H1 (cell line): ENCODE measurements around the gene DOCK1. TPM values are rescaled to one million over a fixed set of nuclear protein-coding genes. Genes with fewer than 3 reads are reported as not detected.

Source experiments
- CTCF ChIA-PET: fragments of 300-600 bp; sonication (Branson Sonifier 250); formaldehyde crosslinking; loops from one replicate; lab custom pipeline; 2021; ENCODE audit not compliant: partially characterized antibody; lab: Charles Lee
- POLR2A ChIA-PET: fragments of 300-600 bp; sonication (Branson Sonifier 250); formaldehyde crosslinking; loops from one replicate; lab custom pipeline; 2021; ENCODE audit warnings: inconsistent platforms; ENCODE audit not compliant: partially characterized antibody; lab: Charles Lee
- DNase-seq, 2 experiments: peaks; one replicate each; pipeline versions ENCODE4 v3.0.0 to v3.0.0-alpha.2; 2010 to 2022; ENCODE audit warnings: low spot score in 2 of 2, low read depth in 1 of 2, mixed read lengths in 1 of 2
- FAIRE-seq: peaks from 2 replicates; lab custom pipeline; 2011; peaks lifted over from hg19 to GRCh38; lab: Jason Lieb, UNC
- H2AFZ ChIP-seq: 2 replicates; pipeline ENCODE4 v1.8.1; 2012; ENCODE audit warnings: low read length, inconsistent platforms
- H2AK5ac ChIP-seq: 2 replicates; pipeline ENCODE4 v1.6.1; 2013; ENCODE audit warnings: low read depth, low read length
- H2BK120ac ChIP-seq: replicated peaks from 2 replicates; pipeline ENCODE3; 2013; ENCODE audit warnings: low read depth, low read length, inconsistent platforms
- H2BK12ac ChIP-seq: 2 replicates; pipeline ENCODE4 v1.6.1; 2013; ENCODE audit warnings: low read depth, low read length
- H2BK15ac ChIP-seq: 2 replicates; pipeline ENCODE4 v1.6.1; 2013; ENCODE audit warnings: low read length
- H2BK20ac ChIP-seq: 2 replicates; pipeline ENCODE4 v1.6.1; 2013; ENCODE audit warnings: low read length
- H2BK5ac ChIP-seq: 2 replicates; pipeline ENCODE4 v1.6.1; 2013; ENCODE audit warnings: low read depth, low read length
- H3K14ac ChIP-seq: 2 replicates; pipeline ENCODE4 v1.6.1; 2013; ENCODE audit warnings: inconsistent platforms; ENCODE audit not compliant: insufficient read length
- H3K18ac ChIP-seq: 2 replicates; pipeline ENCODE4 v1.6.1; 2013; ENCODE audit warnings: low read length; ENCODE audit errors: extremely low read depth
- H3K23ac ChIP-seq: 2 replicates; pipeline ENCODE4 v1.6.1; 2013; ENCODE audit warnings: inconsistent platforms; ENCODE audit not compliant: insufficient read length
- H3K23me2 ChIP-seq: 2 replicates; pipeline ENCODE4 v1.6.1; 2013; ENCODE audit warnings: low read depth, low read length
- H3K27ac ChIP-seq: 2 replicates; pipeline ENCODE4 v1.6.1; 2011; ENCODE audit warnings: low read depth, low read length, inconsistent platforms
- H3K27me3 ChIP-seq, 4 experiments: replicated peaks in 1 of 4; 1 replicate in 1 of 4; 2 replicates in 3 of 4; pipeline versions ENCODE4 v1.6.1 to v1.8.1; 2011 to 2013; ENCODE audit warnings: low read length in 3 of 4, mild to moderate bottlenecking in 3 of 4, inconsistent platforms in 2 of 4, mixed read lengths in 2 of 4, moderate library complexity in 1 of 4; ENCODE audit not compliant: control insufficient read depth in 3 of 4, insufficient read depth in 3 of 4; ENCODE audit errors: extremely low read depth in 1 of 4
- H3K36me3 ChIP-seq, 4 experiments: 2 replicates each; pipeline versions ENCODE4 v1.6.1 to v1.8.1; 2011 to 2013; ENCODE audit warnings: mild to moderate bottlenecking in 4 of 4, low read length in 3 of 4, moderate library complexity in 2 of 4, control low read depth in 1 of 4, inconsistent platforms in 1 of 4; ENCODE audit not compliant: insufficient read depth in 4 of 4, control insufficient read depth in 2 of 4
- H3K4ac ChIP-seq: replicated peaks from 2 replicates; pipeline ENCODE3; 2013; ENCODE audit warnings: low read length, low read depth, mixed read lengths, inconsistent platforms; ENCODE audit not compliant: insufficient read length
- H3K4me1 ChIP-seq, 4 experiments: replicated peaks in 1 of 4; 1 replicate in 1 of 4; 2 replicates in 3 of 4; pipeline versions ENCODE4 v1.6.1 to v1.8.1; 2011 to 2013; ENCODE audit warnings: low read length in 3 of 4, inconsistent platforms in 2 of 4, mixed read lengths in 1 of 4; ENCODE audit not compliant: insufficient read depth in 4 of 4, control insufficient read depth in 3 of 4
- H3K4me2 ChIP-seq, 2 experiments: 2 replicates each; pipeline versions ENCODE4 v1.6.1 to v1.8.1; 2011 to 2013; ENCODE audit warnings: low read depth in 2 of 2, low read length in 2 of 2, control low read depth in 1 of 2, inconsistent platforms in 1 of 2, mild to moderate bottlenecking in 1 of 2; ENCODE audit not compliant: insufficient read depth in 1 of 2
- H3K4me3 ChIP-seq, 4 experiments: fragments of 200-600, 300-600 bp in 1 of 4; sonication (generic), shearing (Covaris generic), sonication (Bioruptor Twin) in 1 of 4; 2 replicates each; pipeline versions ENCODE4 v1.5.1 to v1.8.1; 2011 to 2016; ENCODE audit warnings: low read length in 4 of 4, low read depth in 3 of 4, control low read depth in 2 of 4, inconsistent platforms in 2 of 4, mild to moderate bottlenecking in 2 of 4, mixed read lengths in 1 of 4, moderate library complexity in 1 of 4; ENCODE audit not compliant: insufficient read depth in 2 of 4; ENCODE audit errors: extremely low read depth in 1 of 4
- H3K56ac ChIP-seq: replicated peaks from 2 replicates; pipeline ENCODE3; 2013; ENCODE audit warnings: low read depth, mild to moderate bottlenecking, mixed read lengths, low read length, inconsistent platforms; ENCODE audit not compliant: insufficient read length
- H3K79me1 ChIP-seq: 2 replicates; pipeline ENCODE4 v1.6.1; 2013; ENCODE audit warnings: low read depth, low read length, control low read depth
- H3K79me2 ChIP-seq, 2 experiments: 2 replicates each; pipeline versions ENCODE4 v1.6.1 to v1.8.1; 2012 to 2013; ENCODE audit warnings: low read length in 2 of 2, mild to moderate bottlenecking in 2 of 2, inconsistent platforms in 1 of 2; ENCODE audit not compliant: insufficient read depth in 2 of 2, control insufficient read depth in 1 of 2
- H3K9ac ChIP-seq, 4 experiments: replicated peaks in 1 of 4; 1 replicate in 1 of 4; 2 replicates in 3 of 4; pipeline versions ENCODE4 v1.6.1 to v1.8.1; 2011 to 2013; ENCODE audit warnings: low read depth in 3 of 4, low read length in 3 of 4, control low read depth in 2 of 4, mild to moderate bottlenecking in 2 of 4, moderate library complexity in 2 of 4, inconsistent platforms in 1 of 4; ENCODE audit errors: extremely low read depth in 1 of 4
- H3K9me3 ChIP-seq, 2 experiments: 2 replicates each; pipeline versions ENCODE4 v1.6.1 to v1.8.1; 2012 to 2013; ENCODE audit warnings: mild to moderate bottlenecking in 2 of 2, moderate library complexity in 2 of 2, control low read depth in 1 of 2, inconsistent platforms in 1 of 2, low read depth in 1 of 2, low read length in 1 of 2, mixed read lengths in 1 of 2; ENCODE audit not compliant: insufficient read depth in 2 of 2
- H4K20me1 ChIP-seq, 2 experiments: replicated peaks in 1 of 2; 2 replicates each; pipeline versions ENCODE3 to v1.8.1; 2011 to 2013; ENCODE audit warnings: inconsistent platforms in 2 of 2, low read length in 2 of 2, mild to moderate bottlenecking in 1 of 2; ENCODE audit not compliant: insufficient read depth in 2 of 2, control insufficient read depth in 1 of 2
- H4K5ac ChIP-seq: 2 replicates; pipeline ENCODE4 v1.6.1; 2013; ENCODE audit warnings: low read length, low read depth, mixed read lengths, inconsistent platforms; ENCODE audit not compliant: insufficient read length
- H4K8ac ChIP-seq: 2 replicates; pipeline ENCODE4 v1.8.0; 2013; ENCODE audit warnings: mild to moderate bottlenecking, moderate library complexity, low read length, inconsistent platforms; ENCODE audit not compliant: insufficient read depth; ENCODE audit errors: extremely low read depth
- H4K91ac ChIP-seq: replicated peaks from 2 replicates; pipeline ENCODE3; 2013; ENCODE audit warnings: low read length, mixed read lengths, inconsistent platforms; ENCODE audit not compliant: insufficient read length
- BRCA1 ChIP-seq: IDR thresholded peaks from 2 replicates; pipeline ENCODE4 v1.6.1; 2012; ENCODE audit warnings: low read depth, low read length, improper control_type of control experiment
- CBX5 ChIP-seq: fragments of 300-800, 300-1000 bp; sonication (generic); IDR thresholded peaks from 2 replicates; pipeline ENCODE4 v1.7.1; 2016; ENCODE audit warnings: antibody characterized with exemption, low read length, low read depth
- CHD2 ChIP-seq: IDR thresholded peaks from 2 replicates; pipeline ENCODE4 v1.6.1; 2012; ENCODE audit warnings: low read length, improper control_type of control experiment
- E2F6 ChIP-seq: IDR thresholded peaks from 2 replicates; pipeline ENCODE4 v1.6.1; 2012; ENCODE audit warnings: inconsistent platforms
- JUN ChIP-seq: IDR thresholded peaks from 2 replicates; pipeline ENCODE4 v1.6.1; 2011; ENCODE audit warnings: low read depth, mild to moderate bottlenecking, improper control_type of control experiment, low read length
- RFX5 ChIP-seq: IDR thresholded peaks from 2 replicates; pipeline ENCODE4 v1.6.1; 2011; ENCODE audit warnings: low read depth, low read length, improper control_type of control experiment, borderline replicate concordance
- SIN3A ChIP-seq, 2 experiments: IDR thresholded peaks in 1 of 2; conservative IDR thresholded peaks in 1 of 2; 2 replicates each; pipeline ENCODE4 v1.6.1; 2011 to 2012; ENCODE audit warnings: low read length in 2 of 2, improper control_type of control experiment in 1 of 2, low read depth in 1 of 2, mild to moderate bottlenecking in 1 of 2
- SIX5 ChIP-seq: IDR thresholded peaks from 2 replicates; pipeline ENCODE4 v1.6.1; 2011; ENCODE audit warnings: mild to moderate bottlenecking, low read depth, low read length
- SP1 ChIP-seq: IDR thresholded peaks from 2 replicates; pipeline ENCODE4 v1.6.1; 2011; ENCODE audit warnings: low read depth, low read length
- WGBS, 2 experiments: shearing (Covaris generic) in 1 of 2; methylation state at CpG; one replicate each; pipeline versions ENCODE4 v1.1.6 to v1.1.7; 2013 to 2015; ENCODE audit warnings: low lambda C conversion rate in 2 of 2, mixed read lengths in 2 of 2, inconsistent platforms in 1 of 2, low coverage in 1 of 2, missing lambda C conversion rate in 1 of 2; ENCODE audit not compliant: insufficient replicate concordance in 2 of 2, insufficient coverage in 1 of 2, insufficient read length in 1 of 2; ENCODE audit errors: extremely low coverage in 1 of 2, missing lambda C conversion rate in 1 of 2; 5-methylcytosine and 5-hydroxymethylcytosine counted together
- polyA plus RNA-seq, 7 experiments: library from polyadenylated mRNA; depleted of rRNA in 3 of 7; stranded (reverse) in 5 of 7; unstranded in 2 of 7; fragments of >200 nt in 5 of 7; fragments of 200-250 nt in 2 of 7; gene quantifications; 1 replicate in 5 of 7; 2 replicates in 1 of 7; 4 replicates in 1 of 7; pipeline versions ENCODE4 v1.2.1 to v1.2.3, GENCODE V29; 2011 to 2013; ENCODE audit warnings: missing spikeins in 2 of 7, mixed read lengths in 2 of 7
- total RNA-seq: library from RNA; stranded (reverse); fragmentation: NEBNext Ultra II Directional; extraction: Animal tissue kit (Norgen Biotek cat#: 25700); gene quantifications from 2 replicates; pipeline ENCODE4 v1.2.1, GENCODE V29; 2021

The DOCK1 gene
- total and polyA plus RNA-seq, 2 of the 8 experiments (the other 6 are each of a cell fraction or from before 2014, with no cell fraction given): 11.6 to 53.0 TPM

DNA sequence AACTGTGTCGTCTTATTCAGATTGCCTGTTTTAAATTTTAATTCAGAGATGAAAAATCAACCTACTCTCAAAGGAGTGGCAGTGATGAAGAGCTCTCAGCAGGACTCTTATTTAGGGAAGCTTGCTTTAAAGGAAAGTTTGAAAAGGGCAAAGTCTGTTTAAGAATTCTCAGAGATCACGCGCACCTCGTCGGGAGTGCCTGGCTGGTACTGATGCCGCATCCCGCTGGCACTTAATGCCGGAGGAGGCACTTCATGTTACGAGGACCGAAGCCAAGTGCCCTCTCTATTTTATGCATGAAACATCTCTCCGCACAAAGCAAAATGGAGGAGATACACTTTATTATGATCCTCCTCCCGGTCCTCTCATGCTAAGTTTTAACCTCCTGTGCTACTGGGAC, 362.2 kb downstream of the DOCK1 start:
- 95% methylated on average over 12 of the region's 12 CpGs; no CpG with 5 or more reads in 1 of the 2 experiments for WGBS, 2 experiments
- Histone ChIP-seq H3K4me3 (no peak overlapping the region), H3K27me3 (no peaks in the 10 kb centered on the region), H4K20me1 (no peaks in the 10 kb centered on the region), H2BK120ac (no peak overlapping the region), H3K23me2 (no peaks in the 10 kb centered on the region), H3K4me2 (no peak overlapping the region), H2AFZ (no peak overlapping the region), H2BK20ac (no peak overlapping the region), H2BK15ac (no peak overlapping the region), H3K36me3 (peaks cover 0 to 3% (median 0%) of the 10 kb centered on the region in 4 experiments; a peak in 1 of 8 replicates), H2BK12ac (no peak overlapping the region), H4K8ac (no peak overlapping the region), H3K27ac (no peak overlapping the region), H3K4me1 (no peaks in the 10 kb centered on the region), H3K9ac (no peak overlapping the region), H3K9me3 (no peaks in the 10 kb centered on the region), H4K5ac (no peak overlapping the region), H3K4ac (no peak overlapping the region), H3K18ac (no peak overlapping the region), H3K23ac (no peak overlapping the region), H3K56ac (no peak overlapping the region), H2AK5ac (no peak overlapping the region), H3K79me2 (no peaks in the 10 kb centered on the region), H3K14ac (no peak overlapping the region), H4K91ac (no peak overlapping the region), H3K79me1 (no peaks in the 10 kb centered on the region), H2BK5ac (no peak overlapping the region)
- FAIRE-seq: no peak
- ChIA-PET CTCF (no interaction called here), POLR2A (interaction anchor here (0.5 kb wide), 1 partner anchor 1400 kb away, joined by 5 read pairs; no protein-coding TSS in a partner anchor)
- TF ChIP-seq CBX5 (no peak), SIN3A (conservative IDR thresholded peaks at IDR 0.05 in 1 of 2, IDR thresholded peaks at IDR 0.05 in 1 of 2; ENCODE audit: low read depth in 1 of 2, low read length in 2 of 2) (no peak), CHD2 (no peak), SIX5 (no peak), BRCA1 (no peak), RFX5 (no peak), SP1 (no peak), E2F6 (no peak), JUN (no peak)
- no peak for DNase-seq
